Ovary (tissue), 3 donors: ENCODE results near the gene CCDC43.

ENCODE experiments used
- CTCF ChIP-seq, 3 donors: fragments of 450-650 bp in 2 of 3; fragments of 200-600 bp in 1 of 3; IDR thresholded peaks; one replicate each; pipeline versions ENCODE4 v1.5.1 to v1.8.0; 2016 to 2022; ENCODE audit warnings: antibody characterized with exemption in 3 of 3, mild to moderate bottlenecking in 1 of 3
- EP300 ChIP-seq: sonication (generic); formaldehyde crosslinking; IDR thresholded peaks from one replicate; pipeline ENCODE4 v1.6.1; 2017; ENCODE audit warnings: antibody characterized with exemption
- POLR2A ChIP-seq: fragments of 450-650 bp; IDR thresholded peaks from one replicate; pipeline ENCODE4 v1.6.1; 2017; ENCODE audit warnings: antibody characterized with exemption, mild to moderate bottlenecking, moderate library complexity
- donor health status: DM: no; HTN: no; CAD: no.

- TF ChIP-seq POLR2A (no peak), CTCF (IDR thresholded peaks at IDR 0.05) (no peak), EP300 (no peak)
These were observed 60.3 kb downstream of the CCDC43 start for GRCh38 chr17:44629314-44629713.
